HepG2 (cell line): ENCODE data around the gene NFIC. TPM values are rescaled to one million over a fixed set of nuclear protein-coding genes. Genes with fewer than 3 reads are reported as not detected.

Source experiments
- ARID2 ChIP-seq: sonication (generic); formaldehyde crosslinking; IDR thresholded peaks from 2 replicates; pipeline ENCODE4 v1.8.1; 2022; ENCODE audit warnings: mild to moderate bottlenecking, missing genetic modification reagents, borderline replicate concordance
- BHLHE40 ChIP-seq: IDR thresholded peaks from 2 replicates; pipeline ENCODE4 v1.6.1; 2011; ENCODE audit warnings: low read length, improper control_type of control experiment
- MBNL3 ChIP-seq: fragments of 250-450 bp; sonication (Bioruptor Pico); conservative IDR thresholded peaks from 2 replicates; pipeline ENCODE4 v1.8.0; 2022; ENCODE audit warnings: mild to moderate bottlenecking, inconsistent platforms
- MED8 ChIP-seq: sonication (generic); formaldehyde crosslinking; IDR thresholded peaks from 2 replicates; pipeline ENCODE4 v1.8.1; 2023; ENCODE audit warnings: mild to moderate bottlenecking, missing genetic modification reagents; ENCODE audit not compliant: insufficient replicate concordance
- RFX3 ChIP-seq: IDR thresholded peaks from 2 replicates; pipeline ENCODE4 v1.6.1; 2016; ENCODE audit warnings: missing biosample characterization, missing genetic modification reagents
- SKI ChIP-seq: fragments of 450-650 bp; IDR thresholded peaks from one replicate; pipeline ENCODE4 v1.6.1; 2018; ENCODE audit warnings: mild to moderate bottlenecking; ENCODE audit not compliant: partially characterized antibody
- ZBTB20 ChIP-seq: sonication (generic); formaldehyde crosslinking; IDR thresholded peaks from 2 replicates; pipeline ENCODE4 v1.8.1; 2023; ENCODE audit warnings: missing genetic modification reagents, low read depth, mild to moderate bottlenecking, borderline replicate concordance
- ZFP36L2 ChIP-seq: sonication (generic); formaldehyde crosslinking; IDR thresholded peaks from 2 replicates; pipeline ENCODE4 v1.4.0; 2020; ENCODE audit warnings: missing genetic modification reagents
- ZNF430 ChIP-seq: sonication (generic); formaldehyde crosslinking; IDR thresholded peaks from 2 replicates; pipeline ENCODE4 v1.9.0; 2021; ENCODE audit warnings: mild to moderate bottlenecking, missing genetic modification reagents
- ZNF441 ChIP-seq: sonication (generic); formaldehyde crosslinking; IDR thresholded peaks from 2 replicates; pipeline ENCODE4 v1.7.0; 2021; ENCODE audit warnings: missing genetic modification reagents, borderline replicate concordance
- ZNF615 ChIP-seq: sonication (generic); formaldehyde crosslinking; IDR thresholded peaks from 2 replicates; pipeline ENCODE4 v1.5.0; 2020; ENCODE audit warnings: mild to moderate bottlenecking, missing genetic modification reagents, borderline replicate concordance
- ZNF841 ChIP-seq: sonication (generic); formaldehyde crosslinking; IDR thresholded peaks from 2 replicates; pipeline ENCODE4 v1.8.1; 2023; ENCODE audit warnings: missing genetic modification reagents, borderline replicate concordance
- ZSCAN31 ChIP-seq: sonication (generic); formaldehyde crosslinking; IDR thresholded peaks from 2 replicates; pipeline ENCODE4 v1.5.0; 2020; ENCODE audit warnings: low read depth, mild to moderate bottlenecking, missing genetic modification reagents
- polyA plus RNA-seq, 8 experiments: library from polyadenylated mRNA; depleted of rRNA in 3 of 8; stranded (reverse) in 7 of 8; unstranded in 1 of 8; fragments of >200 nt; fragmentation: Illumina TruSeq in 4 of 8; extraction: Trizol in 4 of 8; gene quantifications; 2 replicates each; pipeline versions ENCODE4 v1.2.1 to v1.2.3, GENCODE V29; 2011 to 2016; ENCODE audit warnings: low read depth in 4 of 8, missing spikeins in 1 of 8, mixed read lengths in 1 of 8; ENCODE audit not compliant: insufficient read depth in 1 of 8
- total RNA-seq, 5 experiments: library from RNA; depleted of rRNA; stranded (reverse); fragments of >200 nt; fragmentation: Illumina TruSeq; extraction: Trizol; gene quantifications; 2 replicates each; pipeline ENCODE4 v1.2.3, GENCODE V29; 2016; ENCODE audit warnings: low read depth in 1 of 5
- TF ChIP-seq, protein P1 (sequence below): sonication (generic); formaldehyde crosslinking; IDR thresholded peaks from 2 replicates; pipeline ENCODE4 v1.5.0; 2020; ENCODE audit warnings: mild to moderate bottlenecking, missing genetic modification reagents
- TF ChIP-seq, protein P2 (sequence below): sonication (generic); formaldehyde crosslinking; IDR thresholded peaks from 2 replicates; pipeline ENCODE4 v1.4.0; 2020; ENCODE audit warnings: mild to moderate bottlenecking, low read depth, missing genetic modification reagents
- TF ChIP-seq, protein P3 (sequence below): IDR thresholded peaks from 2 replicates; pipeline ENCODE4 v1.6.1; 2016; ENCODE audit warnings: low read depth
- TF ChIP-seq, protein P4 (sequence below): sonication (generic); formaldehyde crosslinking; IDR thresholded peaks from 2 replicates; pipeline ENCODE4 v1.5.1; 2020; ENCODE audit warnings: missing genetic modification reagents, mild to moderate bottlenecking, borderline replicate concordance
- TF ChIP-seq, protein P5 (sequence below): IDR thresholded peaks from 2 replicates; pipeline ENCODE4 v1.6.1; 2016; ENCODE audit warnings: control low read depth
- TF ChIP-seq, protein P6 (sequence below): sonication (generic); formaldehyde crosslinking; conservative IDR thresholded peaks from 2 replicates; pipeline ENCODE4 v1.4.0; 2020; ENCODE audit warnings: missing genetic modification reagents
- TF ChIP-seq, protein P7 (sequence below): sonication (generic); formaldehyde crosslinking; conservative IDR thresholded peaks from 2 replicates; pipeline ENCODE4 v1.4.0; 2020; ENCODE audit warnings: missing genetic modification reagents

The NFIC gene
- total and polyA plus RNA-seq, 2 of the 13 experiments (the other 11 are each of a cell fraction or from before 2014, with no cell fraction given) = 1.3 to 2.5 TPM

DNA sequence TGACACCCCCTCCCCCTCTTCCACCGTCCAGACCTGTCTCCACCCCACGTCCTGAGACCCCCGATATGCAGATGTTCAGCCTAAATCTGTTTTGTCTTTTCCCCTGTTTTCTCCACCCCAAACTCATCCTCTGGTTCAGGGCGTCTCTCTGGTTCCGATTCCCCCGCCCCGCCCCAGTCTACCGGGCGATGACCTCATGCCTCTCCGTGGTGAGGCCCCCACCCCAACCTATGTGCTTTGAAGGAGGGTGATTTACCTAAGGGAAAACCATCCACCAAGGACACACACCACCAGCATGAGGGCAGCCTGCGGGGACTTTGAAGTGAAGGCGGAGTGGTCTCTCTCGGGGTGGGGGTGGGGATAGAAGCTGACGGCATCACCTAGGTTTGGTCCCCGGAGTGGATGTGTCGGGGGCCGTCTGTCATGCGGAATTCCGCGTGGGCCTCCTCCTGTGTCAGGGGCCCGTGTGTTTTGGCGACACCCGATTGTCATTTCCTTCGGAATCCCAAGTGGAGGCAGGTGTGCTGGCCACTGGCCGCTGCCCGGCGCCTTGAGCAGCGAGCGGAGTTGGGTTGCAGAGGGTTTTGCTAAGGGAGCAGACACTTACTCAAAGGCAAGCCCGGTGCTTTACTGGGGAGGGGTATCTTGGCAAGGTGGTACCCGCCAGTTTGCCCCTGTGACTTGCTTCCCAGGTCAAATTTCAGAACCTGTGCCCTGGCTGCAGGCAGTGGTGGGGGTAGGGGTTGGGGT, 141.2 kb downstream of the NFIC start (continued):
- TF ChIP-seq, protein P1, sequence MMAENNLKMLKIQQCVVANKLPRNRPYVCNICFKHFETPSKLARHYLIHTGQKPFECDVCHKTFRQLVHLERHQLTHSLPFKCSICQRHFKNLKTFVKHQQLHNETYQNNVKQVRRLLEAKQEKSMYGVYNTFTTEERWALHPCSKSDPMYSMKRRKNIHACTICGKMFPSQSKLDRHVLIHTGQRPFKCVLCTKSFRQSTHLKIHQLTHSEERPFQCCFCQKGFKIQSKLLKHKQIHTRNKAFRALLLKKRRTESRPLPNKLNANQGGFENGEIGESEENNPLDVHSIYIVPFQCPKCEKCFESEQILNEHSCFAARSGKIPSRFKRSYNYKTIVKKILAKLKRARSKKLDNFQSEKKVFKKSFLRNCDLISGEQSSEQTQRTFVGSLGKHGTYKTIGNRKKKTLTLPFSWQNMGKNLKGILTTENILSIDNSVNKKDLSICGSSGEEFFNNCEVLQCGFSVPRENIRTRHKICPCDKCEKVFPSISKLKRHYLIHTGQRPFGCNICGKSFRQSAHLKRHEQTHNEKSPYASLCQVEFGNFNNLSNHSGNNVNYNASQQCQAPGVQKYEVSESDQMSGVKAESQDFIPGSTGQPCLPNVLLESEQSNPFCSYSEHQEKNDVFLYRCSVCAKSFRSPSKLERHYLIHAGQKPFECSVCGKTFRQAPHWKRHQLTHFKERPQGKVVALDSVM = no peak
- no peak for TF ChIP-seq ZSCAN31 (CRISPR knock-in tag)
- no peak for TF ChIP-seq RFX3 (CRISPR knock-in tag)
- TF ChIP-seq, protein P2, sequence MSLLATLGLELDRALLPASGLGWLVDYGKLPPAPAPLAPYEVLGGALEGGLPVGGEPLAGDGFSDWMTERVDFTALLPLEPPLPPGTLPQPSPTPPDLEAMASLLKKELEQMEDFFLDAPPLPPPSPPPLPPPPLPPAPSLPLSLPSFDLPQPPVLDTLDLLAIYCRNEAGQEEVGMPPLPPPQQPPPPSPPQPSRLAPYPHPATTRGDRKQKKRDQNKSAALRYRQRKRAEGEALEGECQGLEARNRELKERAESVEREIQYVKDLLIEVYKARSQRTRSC = no peak
- no peak for TF ChIP-seq MBNL3 (CRISPR knock-in tag)
- TF ChIP-seq ZNF841 (CRISPR knock-in tag) = no peak
- TF ChIP-seq BHLHE40 = no peak
- TF ChIP-seq ZNF615 (CRISPR knock-in tag) = no peak
- TF ChIP-seq ARID2 (CRISPR knock-in tag) = no peak
- no peak for TF ChIP-seq ZNF430 (CRISPR knock-in tag)
- TF ChIP-seq ZFP36L2 (CRISPR knock-in tag) = no peak
- TF ChIP-seq, protein P3, sequence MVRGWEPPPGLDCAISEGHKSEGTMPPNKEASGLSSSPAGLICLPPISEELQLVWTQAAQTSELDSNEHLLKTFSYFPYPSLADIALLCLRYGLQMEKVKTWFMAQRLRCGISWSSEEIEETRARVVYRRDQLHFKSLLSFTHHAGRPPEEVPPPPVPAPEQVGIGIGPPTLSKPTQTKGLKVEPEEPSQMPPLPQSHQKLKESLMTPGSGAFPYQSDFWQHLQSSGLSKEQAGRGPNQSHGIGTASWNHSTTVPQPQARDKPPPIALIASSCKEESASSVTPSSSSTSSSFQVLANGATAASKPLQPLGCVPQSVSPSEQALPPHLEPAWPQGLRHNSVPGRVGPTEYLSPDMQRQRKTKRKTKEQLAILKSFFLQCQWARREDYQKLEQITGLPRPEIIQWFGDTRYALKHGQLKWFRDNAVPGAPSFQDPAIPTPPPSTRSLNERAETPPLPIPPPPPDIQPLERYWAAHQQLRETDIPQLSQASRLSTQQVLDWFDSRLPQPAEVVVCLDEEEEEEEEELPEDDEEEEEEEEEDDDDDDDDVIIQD (CRISPR knock-in tag) = no peak
- TF ChIP-seq SKI = no peak
- TF ChIP-seq, protein P4, sequence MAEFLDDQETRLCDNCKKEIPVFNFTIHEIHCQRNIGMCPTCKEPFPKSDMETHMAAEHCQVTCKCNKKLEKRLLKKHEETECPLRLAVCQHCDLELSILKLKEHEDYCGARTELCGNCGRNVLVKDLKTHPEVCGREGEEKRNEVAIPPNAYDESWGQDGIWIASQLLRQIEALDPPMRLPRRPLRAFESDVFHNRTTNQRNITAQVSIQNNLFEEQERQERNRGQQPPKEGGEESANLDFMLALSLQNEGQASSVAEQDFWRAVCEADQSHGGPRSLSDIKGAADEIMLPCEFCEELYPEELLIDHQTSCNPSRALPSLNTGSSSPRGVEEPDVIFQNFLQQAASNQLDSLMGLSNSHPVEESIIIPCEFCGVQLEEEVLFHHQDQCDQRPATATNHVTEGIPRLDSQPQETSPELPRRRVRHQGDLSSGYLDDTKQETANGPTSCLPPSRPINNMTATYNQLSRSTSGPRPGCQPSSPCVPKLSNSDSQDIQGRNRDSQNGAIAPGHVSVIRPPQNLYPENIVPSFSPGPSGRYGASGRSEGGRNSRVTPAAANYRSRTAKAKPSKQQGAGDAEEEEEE = no peak
- TF ChIP-seq, protein P5, sequence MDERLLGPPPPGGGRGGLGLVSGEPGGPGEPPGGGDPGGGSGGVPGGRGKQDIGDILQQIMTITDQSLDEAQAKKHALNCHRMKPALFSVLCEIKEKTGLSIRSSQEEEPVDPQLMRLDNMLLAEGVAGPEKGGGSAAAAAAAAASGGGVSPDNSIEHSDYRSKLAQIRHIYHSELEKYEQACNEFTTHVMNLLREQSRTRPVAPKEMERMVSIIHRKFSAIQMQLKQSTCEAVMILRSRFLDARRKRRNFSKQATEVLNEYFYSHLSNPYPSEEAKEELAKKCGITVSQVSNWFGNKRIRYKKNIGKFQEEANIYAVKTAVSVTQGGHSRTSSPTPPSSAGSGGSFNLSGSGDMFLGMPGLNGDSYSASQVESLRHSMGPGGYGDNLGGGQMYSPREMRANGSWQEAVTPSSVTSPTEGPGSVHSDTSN = no peak
- TF ChIP-seq ZBTB20 (CRISPR knock-in tag) = no peak
- no peak for TF ChIP-seq MED8 (CRISPR knock-in tag)
- no peak for TF ChIP-seq ZNF441
- TF ChIP-seq, protein P6, sequence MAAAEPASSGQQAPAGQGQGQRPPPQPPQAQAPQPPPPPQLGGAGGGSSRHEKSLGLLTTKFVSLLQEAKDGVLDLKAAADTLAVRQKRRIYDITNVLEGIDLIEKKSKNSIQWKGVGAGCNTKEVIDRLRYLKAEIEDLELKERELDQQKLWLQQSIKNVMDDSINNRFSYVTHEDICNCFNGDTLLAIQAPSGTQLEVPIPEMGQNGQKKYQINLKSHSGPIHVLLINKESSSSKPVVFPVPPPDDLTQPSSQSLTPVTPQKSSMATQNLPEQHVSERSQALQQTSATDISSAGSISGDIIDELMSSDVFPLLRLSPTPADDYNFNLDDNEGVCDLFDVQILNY = no peak
- TF ChIP-seq, protein P7, sequence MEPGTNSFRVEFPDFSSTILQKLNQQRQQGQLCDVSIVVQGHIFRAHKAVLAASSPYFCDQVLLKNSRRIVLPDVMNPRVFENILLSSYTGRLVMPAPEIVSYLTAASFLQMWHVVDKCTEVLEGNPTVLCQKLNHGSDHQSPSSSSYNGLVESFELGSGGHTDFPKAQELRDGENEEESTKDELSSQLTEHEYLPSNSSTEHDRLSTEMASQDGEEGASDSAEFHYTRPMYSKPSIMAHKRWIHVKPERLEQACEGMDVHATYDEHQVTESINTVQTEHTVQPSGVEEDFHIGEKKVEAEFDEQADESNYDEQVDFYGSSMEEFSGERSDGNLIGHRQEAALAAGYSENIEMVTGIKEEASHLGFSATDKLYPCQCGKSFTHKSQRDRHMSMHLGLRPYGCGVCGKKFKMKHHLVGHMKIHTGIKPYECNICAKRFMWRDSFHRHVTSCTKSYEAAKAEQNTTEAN (CRISPR knock-in tag) = no peak
